KOPT-K1 (cell line): ENCODE results near the gene SUDS3.

Source experiments
- H3K27ac ChIP-seq: fragments of 200-600 bp; sonication (generic); 2 replicates; pipeline ENCODE4 v1.5.1; 2016; ENCODE audit warnings: antibody characterized with exemption, mild to moderate bottlenecking, low read depth, low read length; ENCODE audit not compliant: poor library complexity, severe bottlenecking
- H3K36me3 ChIP-seq: fragments of 200-600 bp; sonication (generic); 2 replicates; pipeline ENCODE4 v1.5.1; 2017; ENCODE audit warnings: antibody characterized with exemption, mild to moderate bottlenecking, low read length, moderate library complexity; ENCODE audit not compliant: insufficient read depth
- H3K9me3 ChIP-seq: fragments of 200-600 bp; sonication (generic); 2 replicates; pipeline ENCODE4 v1.5.1; 2017; ENCODE audit warnings: antibody characterized with exemption, low read length, mild to moderate bottlenecking; ENCODE audit not compliant: insufficient read depth, poor library complexity, severe bottlenecking

The SUDS3 gene

DNA sequence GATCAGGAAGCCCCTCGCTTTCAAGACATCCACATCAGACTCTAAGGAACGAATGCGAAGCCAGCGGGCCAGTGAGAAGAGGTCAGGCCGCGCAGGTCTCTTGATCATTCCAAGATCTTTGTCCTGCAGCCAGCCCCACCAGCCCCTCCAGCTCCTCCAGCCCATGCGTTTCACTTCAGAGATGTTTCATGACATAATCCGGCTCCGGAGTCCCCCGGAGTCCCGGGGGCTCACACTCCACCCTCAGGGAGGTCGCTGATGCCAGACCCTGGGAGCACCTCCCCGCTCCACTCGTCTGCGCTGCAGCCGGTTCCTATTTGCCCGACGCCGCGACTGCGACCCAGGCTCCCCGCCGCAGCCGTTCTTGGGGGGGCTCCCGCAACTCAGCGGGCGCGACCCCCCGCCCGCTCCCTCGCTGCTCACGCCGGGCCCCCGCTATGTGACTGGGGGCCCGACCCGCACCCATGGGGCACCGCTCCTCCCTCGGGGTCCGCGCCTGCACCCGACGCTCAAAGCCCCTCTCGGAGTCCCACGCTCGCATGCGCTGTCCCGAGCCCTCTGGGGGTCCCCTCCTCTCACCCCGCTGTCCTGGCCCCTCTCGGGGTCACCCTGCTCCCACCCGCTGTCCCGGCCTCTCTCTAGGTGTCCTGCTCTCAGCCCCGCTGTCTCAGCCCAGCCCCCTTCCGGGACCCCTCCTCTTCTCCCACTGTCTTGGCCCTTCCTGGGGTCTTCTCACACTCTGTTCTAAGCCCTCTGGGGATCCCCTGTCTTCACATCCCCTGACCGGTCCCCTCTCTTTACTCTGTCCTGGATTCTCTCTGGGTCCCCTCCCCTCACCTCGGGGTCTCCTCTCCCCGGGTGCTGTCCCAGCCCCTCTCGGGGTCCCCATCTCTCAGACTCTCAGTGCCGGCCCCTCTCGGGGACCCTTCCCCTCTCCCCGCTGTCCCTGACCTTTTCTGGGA lies 4.8 kb upstream of the SUDS3 start:
- peak overlapping the region; percentile 46 for H3K27ac ChIP-seq
- no peaks in the 10 kb centered on the region for H3K36me3 ChIP-seq
- no peaks in the 10 kb centered on the region for H3K9me3 ChIP-seq

DNA sequence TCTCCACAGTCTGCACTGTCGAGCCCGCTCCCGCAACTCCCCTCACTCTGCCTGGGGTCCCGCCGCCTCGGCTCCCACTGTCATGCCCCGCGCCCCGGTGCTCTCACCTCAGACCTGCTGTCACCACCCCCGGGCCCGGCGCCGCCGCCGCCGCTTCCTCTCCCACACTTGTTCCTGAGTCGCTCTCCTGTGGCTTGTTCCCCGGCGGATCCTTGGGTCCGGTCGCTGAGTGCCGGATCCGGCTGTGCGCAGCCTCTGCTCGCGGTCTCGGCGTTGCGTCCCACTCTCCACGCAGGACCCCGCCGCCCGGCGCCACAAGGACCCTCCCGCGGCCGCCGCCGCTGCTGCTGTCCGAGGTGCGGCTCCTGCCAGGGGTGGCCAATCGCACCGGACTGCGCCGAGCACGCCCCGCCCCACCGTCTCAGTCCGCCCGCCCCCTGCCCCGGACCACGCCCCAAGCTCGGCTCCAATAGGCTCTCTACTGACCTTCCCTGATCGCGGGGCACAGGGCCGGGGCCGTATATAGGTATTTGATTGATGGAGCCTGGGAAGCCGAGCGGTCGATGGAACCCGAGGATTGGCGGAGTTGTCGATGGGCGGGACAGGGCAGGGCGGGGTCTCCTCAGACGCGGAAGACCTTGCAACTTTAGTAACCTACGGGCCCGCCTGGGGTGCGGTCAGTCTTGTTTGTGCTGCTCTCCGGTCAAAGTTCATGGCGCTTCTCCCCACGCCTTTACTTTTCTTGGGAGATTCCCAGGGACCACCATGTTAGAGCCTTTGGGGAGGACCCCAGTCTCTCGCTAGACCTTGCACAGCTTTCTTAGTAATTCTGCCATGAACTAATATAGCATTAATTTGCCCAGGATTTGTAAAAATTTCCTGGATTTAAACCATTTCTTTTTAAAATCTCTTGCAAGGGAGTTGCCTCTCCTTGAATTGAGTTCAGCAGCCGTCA lies 3.5 kb upstream of the SUDS3 start, which contains the start of gene TAOK3:
Gene TAOK3, minus strand, starts transcription at position 367 of the 955 bp plus-strand sequence. CDS start 117,340 bp downstream, outside the sequence.
- no peaks in the 10 kb centered on the region for H3K9me3 ChIP-seq
- peak within 1 kb of the TSS; percentile 60 for H3K27ac ChIP-seq
- H3K36me3 ChIP-seq, result no peaks in the 10 kb centered on the region

DNA sequence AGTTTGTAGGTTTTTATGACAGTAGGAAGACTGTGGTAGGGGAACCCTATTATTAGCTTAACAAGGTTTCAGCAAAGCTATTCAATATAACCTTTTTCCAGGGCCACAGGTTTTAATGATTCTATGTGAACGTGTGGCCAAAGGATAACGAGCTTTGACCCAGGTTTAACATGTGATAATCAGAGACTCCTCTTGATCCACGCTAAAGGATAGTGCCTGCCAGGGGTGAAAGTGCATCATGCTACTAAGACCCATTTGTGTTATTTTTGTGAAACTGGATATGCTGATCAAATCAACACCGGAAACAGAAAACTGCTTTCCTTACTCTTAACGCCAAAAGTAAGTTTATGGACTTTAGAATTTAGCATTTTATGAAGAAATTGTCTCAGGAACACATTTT lies 2.7 kb upstream of the SUDS3 start:
- no peaks in the 10 kb centered on the region for H3K9me3 ChIP-seq
- peak overlapping the region; percentile 60 for H3K27ac ChIP-seq
- no peaks in the 10 kb centered on the region for H3K36me3 ChIP-seq

DNA sequence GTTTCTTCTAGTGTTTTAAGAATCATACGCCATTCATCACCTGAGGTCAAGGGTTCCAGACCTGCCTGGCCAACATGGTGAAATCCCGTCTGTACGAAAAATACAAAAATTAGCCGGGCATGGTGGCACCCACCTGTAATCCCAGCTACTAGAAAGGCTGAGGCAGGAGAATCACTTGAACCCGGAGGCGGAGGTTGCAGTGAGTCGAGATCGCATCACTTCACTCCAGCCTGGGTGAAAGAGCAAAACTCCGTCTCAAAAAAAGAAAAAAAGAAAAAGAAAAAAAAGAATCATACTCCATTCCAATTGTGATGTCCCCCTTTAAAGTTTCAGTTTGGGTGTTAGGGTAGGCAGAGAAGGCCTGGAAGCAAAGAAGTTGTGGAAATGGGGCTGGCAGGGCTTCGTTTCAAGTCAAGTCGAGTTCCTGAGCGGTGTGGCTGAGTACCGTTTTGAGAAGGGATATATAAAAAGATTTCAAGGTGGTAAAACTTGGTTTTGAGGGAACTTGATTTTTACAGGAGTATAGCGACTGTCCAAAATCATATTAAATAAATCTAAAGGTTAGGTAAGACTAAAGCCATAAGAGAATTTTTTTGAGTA lies 2.1 kb upstream of the SUDS3 start:
- Histone ChIP-seq H3K36me3 (peaks cover 6% of the 10 kb centered on the region), H3K27ac (no peak overlapping the region), H3K9me3 (no peaks in the 10 kb centered on the region)

DNA sequence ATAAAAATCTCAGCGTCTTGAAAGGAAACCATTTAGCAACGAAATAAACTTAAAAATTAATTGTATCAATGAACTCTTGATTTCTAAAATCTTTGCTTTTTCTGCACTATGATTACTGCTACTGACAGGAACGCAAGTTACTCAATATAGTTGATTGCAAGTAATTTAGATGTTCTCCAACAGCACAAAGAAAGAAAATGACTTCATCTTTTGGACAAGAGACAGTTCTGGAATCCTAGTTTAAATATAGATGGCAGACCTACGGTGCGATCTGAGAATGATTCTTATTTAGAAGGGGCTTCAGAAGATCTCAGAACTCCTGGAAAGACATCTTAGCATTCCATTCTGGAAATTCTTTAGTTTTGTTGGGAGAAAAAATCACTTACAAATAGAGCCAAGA lies 1.4 kb upstream of the SUDS3 start:
- H3K27ac ChIP-seq, result no peak overlapping the region
- no peaks in the 10 kb centered on the region for H3K9me3 ChIP-seq

DNA sequence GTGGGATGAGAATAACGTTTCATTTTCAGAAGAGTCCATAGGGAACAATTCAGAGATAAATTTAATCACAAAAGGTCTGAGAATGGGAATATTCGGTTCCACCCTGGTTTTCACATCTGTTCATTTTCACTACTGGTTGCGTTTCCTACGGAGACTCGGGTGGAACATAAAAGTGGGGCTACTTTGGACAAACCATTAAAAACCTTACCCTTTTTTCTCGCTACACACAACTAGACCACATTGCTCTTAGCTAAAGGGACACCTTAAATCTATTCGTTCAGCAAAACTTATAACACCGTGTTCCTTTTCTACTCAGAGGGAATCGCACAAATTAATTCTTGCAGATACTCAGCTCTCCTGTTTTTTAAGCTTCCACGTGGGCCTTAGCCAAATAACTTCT lies 1.0 kb upstream of the SUDS3 start:
- H3K9me3 ChIP-seq, result no peaks in the 10 kb centered on the region
- no peak overlapping the region for H3K27ac ChIP-seq
- peaks cover 17% of the 10 kb centered on the region for H3K36me3 ChIP-seq

More for the DNA sequence above, 1.4 kb upstream of the SUDS3 start:
- peaks cover 12% of the 10 kb centered on the region for H3K36me3 ChIP-seq

DNA sequence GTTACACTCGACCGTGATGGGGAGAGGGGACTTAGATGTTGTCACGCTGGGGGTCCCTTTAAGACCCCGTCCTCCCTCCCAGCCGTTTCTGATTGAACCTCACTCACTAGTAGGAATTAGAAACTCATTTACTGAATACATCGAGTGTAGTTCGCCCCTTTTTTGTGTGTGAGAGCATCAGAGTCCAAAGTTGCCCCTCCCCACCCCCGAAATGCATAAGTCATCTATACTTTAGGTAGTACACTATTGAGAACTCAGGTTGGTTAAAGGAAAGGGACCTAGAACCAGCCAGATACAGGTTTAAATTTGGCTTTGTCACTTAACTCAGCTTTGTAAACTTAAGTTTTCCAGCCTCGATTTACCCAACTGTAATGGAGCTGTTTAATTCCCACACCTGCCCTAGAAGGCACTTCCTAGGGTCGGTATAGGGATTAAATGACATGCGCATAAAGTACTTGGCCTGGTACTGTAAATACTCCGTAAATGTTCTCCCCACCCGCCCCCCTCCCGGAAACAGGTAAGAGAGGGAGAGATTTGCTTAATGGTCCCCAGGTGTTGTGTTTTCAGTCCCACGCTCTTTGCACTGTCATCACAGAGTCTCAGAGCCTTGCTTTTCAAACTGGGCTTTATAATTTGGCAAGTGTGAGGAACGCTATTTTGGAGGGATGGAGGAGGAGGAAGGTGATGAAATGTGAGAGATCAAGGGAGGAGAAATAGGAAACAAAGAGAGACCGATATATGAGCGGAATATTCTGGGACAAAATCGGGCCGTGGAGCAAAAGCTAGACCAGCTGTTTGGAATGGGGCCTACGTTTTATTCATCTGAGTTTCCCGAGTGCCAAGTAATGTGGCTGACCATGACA lies 897 bp downstream of the SUDS3 start:
- Histone ChIP-seq H3K9me3 (no peaks in the 10 kb centered on the region), H3K27ac (peak overlapping the region; percentile 94), H3K36me3 (peaks cover 32% of the 10 kb centered on the region)

DNA sequence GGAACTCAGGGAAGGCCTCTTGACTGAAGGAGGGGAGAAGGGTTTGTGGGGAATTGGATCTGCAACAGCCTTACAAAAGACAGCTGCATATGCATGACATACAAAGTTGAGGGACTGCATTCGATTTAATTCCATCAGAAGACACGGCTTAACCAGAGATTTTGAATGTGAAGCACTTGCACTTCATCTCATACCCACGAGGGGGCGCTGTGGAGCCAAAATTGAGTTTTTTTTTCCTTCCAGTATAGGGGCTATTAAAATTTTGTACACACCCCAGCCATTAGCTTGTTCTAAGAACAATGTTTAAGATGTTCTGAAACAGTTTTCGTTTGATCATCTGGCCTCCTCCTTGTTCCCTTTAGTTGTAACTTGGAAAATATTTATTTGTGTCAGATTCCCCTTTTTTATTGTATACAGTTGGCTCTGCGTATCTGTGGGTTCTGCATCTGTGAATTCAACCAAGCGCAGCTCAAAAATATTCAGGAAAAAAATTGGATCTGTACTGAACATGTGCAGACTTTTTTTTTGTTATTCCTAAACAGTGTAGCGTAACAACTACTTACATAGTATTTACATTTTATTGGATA lies 1.6 kb downstream of the SUDS3 start:
- H3K27ac ChIP-seq, result peak overlapping the region; percentile 94
- peaks cover 39% of the 10 kb centered on the region for H3K36me3 ChIP-seq
- no peaks in the 10 kb centered on the region for H3K9me3 ChIP-seq

DNA sequence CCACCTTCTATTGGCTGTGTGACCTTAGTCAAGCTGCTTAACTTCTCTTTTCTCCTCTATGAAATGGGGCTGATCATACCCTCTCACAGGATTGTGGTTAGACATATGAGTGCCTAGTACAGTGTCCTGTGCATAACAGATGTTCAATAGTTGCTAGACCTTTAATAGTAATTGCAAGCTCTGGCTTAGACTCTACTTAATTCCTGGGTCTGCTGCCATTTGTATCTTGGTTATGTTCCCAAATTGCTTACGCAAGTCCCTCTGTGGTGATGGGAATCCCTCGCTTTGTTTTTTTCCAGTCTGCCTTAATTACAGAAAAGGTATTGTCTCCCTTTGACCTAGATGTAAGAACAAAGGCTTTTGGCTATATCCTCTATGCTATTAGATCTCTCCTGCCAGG lies 15.1 kb downstream of the SUDS3 start:
- Histone ChIP-seq H3K36me3 (peaks cover 96% of the 10 kb centered on the region), H3K27ac (no peak overlapping the region), H3K9me3 (no peaks in the 10 kb centered on the region)

DNA sequence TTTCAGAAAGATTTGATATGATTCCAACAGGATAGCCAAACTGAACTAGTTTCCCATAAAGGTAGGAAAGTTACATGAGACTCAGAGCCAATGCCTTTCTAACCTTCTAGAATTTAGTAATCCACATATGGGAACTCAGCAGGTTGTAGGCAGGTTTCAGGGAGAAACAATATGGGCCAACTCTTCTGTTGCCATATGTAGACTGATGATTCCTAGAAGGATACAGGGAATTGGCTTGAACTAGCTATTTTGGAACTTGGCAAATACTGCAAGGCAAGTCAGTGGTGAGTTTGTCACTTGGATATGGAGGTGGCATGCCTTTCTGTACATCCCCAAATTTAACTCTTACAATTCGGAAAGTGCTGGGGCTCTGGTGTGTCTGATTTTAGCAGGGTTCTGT lies 15.5 kb downstream of the SUDS3 start:
- Histone ChIP-seq H3K36me3 (peaks cover 96% of the 10 kb centered on the region), H3K9me3 (no peaks in the 10 kb centered on the region), H3K27ac (no peak overlapping the region)

DNA sequence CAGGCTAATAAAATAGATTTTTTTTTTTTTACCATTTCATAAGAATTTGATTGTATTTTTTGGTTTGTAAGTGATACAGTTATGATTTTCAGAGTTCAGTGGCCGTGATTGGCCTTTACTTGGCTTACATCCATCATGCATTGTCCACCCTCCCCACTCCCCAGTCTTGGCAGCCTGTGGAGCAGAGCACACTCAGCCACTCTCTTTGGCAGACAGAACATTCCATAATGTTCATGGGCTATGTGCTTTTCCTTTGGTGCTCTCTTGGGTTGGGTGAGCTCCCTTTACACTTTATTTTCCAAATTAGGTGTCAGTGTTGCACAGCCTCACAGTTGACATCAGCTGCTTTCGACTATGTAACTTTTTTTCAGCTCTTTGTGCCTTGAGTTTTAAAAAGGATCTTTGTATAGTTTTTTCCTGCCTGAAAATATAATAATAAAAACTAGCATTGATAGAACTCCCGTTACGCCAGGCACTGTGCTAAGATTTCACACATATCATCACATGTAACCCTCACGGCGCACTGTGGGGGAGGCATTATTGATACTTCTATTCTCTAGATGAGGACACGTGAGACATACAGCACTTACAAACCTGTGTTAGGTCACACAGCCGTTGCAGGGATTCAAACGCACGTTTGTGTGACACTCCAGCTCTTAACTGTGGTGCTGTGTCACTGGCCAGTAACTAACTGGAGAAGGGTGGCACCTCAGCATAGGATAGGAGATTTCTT lies 21.5 kb downstream of the SUDS3 start:
- Histone ChIP-seq H3K27ac (no peak overlapping the region), H3K9me3 (no peaks in the 10 kb centered on the region), H3K36me3 (peaks cover 97% of the 10 kb centered on the region)

DNA sequence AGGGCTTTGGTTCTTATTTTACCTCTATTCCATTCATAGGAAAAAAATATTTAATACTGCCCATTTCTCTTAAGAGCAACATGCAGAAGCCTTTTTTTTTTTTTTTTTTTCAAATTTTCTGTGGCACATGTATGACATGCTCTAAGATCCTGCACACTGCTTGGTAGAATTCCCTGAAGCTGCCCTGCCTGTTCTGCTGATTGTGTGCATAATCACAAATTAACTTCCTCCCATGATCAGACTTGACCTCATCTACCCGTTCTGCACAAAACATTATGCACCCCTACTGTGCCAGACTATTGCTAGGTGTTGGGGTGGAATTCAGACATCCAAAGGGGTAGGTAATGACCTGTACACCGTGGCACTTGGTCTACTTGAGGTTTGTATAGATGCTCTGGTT lies 22.2 kb downstream of the SUDS3 start:
- Histone ChIP-seq H3K27ac (no peak overlapping the region), H3K9me3 (no peaks in the 10 kb centered on the region), H3K36me3 (peaks cover 98% of the 10 kb centered on the region)

DNA sequence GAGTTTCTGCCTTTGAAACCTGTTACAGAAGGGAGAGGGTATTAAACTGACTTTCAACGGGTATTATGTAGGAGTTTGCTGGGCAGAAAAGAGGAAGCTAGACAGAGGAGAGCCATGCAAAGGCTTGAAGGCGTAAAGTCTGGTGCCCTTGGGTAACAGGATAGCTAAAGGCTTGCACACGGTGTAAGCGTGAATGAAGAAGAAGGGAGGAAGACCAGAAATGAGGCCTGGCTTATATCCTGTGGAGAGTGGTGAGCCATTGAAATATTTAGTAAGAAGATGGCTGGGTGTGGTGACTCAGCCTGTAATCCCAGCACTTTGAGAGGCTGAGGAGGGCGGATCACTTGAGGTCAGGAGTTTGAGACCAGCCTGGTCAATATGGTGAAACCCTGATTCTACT lies 22.6 kb downstream of the SUDS3 start:
- H3K36me3 ChIP-seq, result peaks cover 100% of the 10 kb centered on the region
- no peak overlapping the region for H3K27ac ChIP-seq

More for the DNA sequence above, 22.6 kb downstream of the SUDS3 start:
- no peaks in the 10 kb centered on the region for H3K9me3 ChIP-seq
